ENCODE measurements around the gene RASSF7.

Gene RASSF7

DNA sequence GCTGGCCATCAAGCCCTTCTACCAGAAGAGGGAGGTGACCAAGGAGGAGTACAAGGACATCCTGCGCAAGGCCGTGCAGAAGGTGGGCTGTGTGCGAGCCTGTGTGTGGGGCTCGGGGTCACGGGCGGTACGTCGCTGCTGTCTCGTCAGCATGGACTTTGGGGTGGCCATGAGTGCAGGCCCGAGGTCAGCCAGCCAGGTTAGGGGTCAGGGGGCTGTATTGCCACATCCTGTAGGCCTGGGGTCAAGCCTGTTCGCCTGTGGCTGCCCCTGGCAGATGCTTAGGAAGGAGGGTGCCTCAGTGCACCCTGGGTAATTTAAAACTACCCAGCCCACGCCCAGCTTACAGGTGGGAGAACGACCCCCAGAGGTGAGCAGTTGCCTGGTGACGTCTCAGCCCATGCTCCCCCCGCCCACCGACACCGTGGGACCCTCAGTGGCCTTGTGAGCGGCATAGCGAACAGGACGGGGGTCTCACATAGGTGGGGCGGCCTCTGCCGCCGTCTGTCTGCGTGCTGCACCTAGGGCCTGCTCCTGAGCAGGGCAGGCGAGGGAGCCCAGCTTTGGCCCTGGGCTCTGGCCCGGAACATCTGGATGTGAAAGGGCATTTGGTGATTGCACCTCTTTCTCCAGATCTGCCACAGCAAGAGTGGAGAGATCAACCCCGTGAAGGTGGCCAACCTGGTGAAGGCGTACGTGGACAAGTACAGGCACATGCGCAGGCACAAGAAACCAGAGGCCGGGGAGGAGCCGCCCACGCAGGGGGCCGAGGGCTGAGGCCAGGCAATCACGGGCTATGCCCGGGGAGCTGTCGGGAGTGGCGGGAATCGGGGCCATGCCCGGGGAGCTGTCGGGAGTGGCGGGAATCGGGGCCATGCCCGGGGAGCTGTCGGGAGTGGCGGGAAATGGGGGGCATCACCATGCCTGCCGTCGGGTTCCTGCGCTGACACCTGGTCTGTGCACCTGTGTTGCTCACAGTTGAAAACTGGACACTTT is 50.5 kb downstream of the RASSF7 start:
- no peak for DNase-seq

DNA sequence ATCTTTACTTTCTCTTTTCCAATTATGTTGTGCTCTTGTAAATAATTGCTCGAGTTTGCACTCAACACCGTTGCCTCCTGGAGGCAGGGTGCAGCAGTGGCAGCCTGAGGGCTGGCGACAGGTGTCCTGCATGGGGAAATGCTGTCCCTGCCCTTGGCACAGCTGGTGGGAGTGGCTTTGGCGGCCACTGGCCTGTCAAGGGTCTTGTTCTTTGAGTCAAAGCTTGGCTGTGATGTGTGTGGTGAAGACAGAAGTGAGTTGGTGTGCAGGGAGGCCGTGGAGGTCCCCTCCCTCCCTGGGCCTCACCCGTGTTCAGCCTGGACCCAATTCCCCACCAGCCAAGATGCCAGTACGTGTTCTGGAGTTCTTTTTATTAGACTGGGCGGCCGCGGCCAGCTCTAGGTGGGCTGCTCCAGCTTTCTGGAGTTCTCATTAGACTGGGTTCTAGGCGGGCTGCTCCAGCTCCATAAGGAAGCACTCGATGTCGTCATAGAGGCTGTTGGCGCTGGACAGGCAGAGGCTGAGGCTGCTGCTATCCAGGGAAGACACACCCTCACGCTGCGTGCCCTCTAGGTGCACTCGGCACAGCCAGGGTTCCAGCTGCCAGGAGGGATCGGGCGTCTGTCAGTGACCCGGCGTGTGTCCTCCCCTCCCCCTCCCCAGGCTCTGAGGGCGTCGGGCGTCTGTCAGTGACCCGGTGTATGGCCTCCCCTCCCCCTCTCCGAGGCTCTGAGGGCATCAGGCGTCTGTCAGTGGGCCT is 51.6 kb downstream of the RASSF7 start:
- no peak for DNase-seq

DNA sequence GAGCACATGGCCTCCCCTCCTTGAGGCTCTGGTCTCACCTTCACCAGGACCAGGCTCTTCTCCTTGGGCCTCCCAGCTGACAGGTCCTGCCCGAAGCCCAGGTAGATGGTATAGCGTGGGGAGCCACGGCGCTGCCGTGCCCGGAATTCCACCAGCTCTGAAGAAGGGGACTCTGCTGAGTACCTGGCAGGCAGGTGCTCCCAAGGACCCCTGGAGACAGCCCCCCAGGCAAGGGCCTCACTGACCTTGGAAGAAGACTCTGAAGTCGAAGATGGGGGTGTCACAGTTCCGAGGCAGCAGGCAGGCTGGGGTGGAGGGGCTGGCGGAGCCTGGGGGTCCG is 52.2 kb downstream of the RASSF7 start:
- DNase-seq: no peak

DNA sequence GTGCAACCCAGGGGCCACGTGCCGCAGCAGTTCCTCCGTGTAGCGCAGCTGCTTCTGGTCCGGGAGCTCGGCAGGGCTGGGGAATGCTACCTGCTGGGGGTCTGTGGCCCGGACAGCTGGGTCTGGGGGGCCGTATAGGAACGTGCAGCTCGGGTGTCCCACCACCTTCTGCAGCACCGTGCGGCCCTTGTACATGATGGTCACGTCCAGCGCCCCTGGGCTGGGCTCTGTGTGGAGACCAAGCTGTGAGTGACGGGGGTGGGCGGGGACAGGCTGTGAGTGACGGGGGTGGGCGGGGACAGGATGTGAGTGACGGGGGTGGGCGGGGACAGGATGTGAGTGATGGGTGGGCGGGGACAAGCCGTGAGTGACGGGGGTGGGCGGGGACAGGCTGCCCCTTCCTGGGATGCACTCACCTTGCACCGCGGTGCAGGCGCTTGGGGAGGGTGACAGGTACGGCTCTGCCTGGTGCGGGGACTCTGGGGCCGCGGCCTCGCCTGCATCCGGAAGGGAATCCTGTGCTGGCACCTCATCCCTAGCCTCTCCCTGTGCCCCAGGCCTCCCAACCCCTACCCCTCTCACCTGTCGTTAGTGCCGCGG is 52.7 kb downstream of the RASSF7 start:
- DNase-seq: no peak
